HEK293T (cell line): ENCODE measurements around the gene COLEC12.

Experiments
- CTCF ChIA-PET: fragments of 350-600 bp; formaldehyde crosslinking; extraction: SDS; loops from one replicate; lab custom pipeline; 2021; ENCODE audit warnings: antibody characterized with exemption, inconsistent platforms; lab: Yijun Ruan, JAX
- POLR2A ChIA-PET: fragments of 350-600 bp; formaldehyde crosslinking; extraction: SDS; loops from one replicate; lab custom pipeline; 2020; ENCODE audit warnings: antibody characterized with exemption, inconsistent platforms; lab: Yijun Ruan, JAX
- DNase-seq: peaks from one replicate; pipeline ENCODE4 v3.0.0; 2012; ENCODE audit warnings: mixed read lengths; ENCODE audit errors: extremely low spot score
- ARNT ChIP-seq: fragments of 450-650 bp; IDR thresholded peaks from 2 replicates; pipeline ENCODE4 v1.6.1; 2017; ENCODE audit warnings: mild to moderate bottlenecking
- BHLHE40 ChIP-seq: fragments of 450-650 bp; IDR thresholded peaks from 2 replicates; pipeline ENCODE4 v1.6.1; 2016; ENCODE audit warnings: mild to moderate bottlenecking, moderate library complexity, borderline replicate concordance
- CTBP1 ChIP-seq: fragments of 450-650 bp; IDR thresholded peaks from 2 replicates; pipeline ENCODE4 v1.6.1; 2016; ENCODE audit warnings: borderline replicate concordance
- ELF4 ChIP-seq: fragments of 450-650 bp; IDR thresholded peaks from 2 replicates; pipeline ENCODE4 v1.6.1; 2017; ENCODE audit warnings: antibody characterized with exemption
- FOXA1 ChIP-seq: fragments of 450-650 bp; IDR thresholded peaks from 2 replicates; pipeline ENCODE4 v1.6.1; 2016; ENCODE audit warnings: mild to moderate bottlenecking
- FOXK2 ChIP-seq: fragments of 450-650 bp; IDR thresholded peaks from 2 replicates; pipeline ENCODE4 v1.6.1; 2016; ENCODE audit warnings: mild to moderate bottlenecking
- FOXM1 ChIP-seq: fragments of 450-650 bp; IDR thresholded peaks from 2 replicates; pipeline ENCODE4 v1.6.1; 2017; ENCODE audit warnings: mild to moderate bottlenecking, borderline replicate concordance
- HDGF ChIP-seq: fragments of 450-650 bp; IDR thresholded peaks from 2 replicates; pipeline ENCODE4 v1.6.1; 2017; ENCODE audit warnings: antibody characterized with exemption, borderline replicate concordance
- L3MBTL2 ChIP-seq: fragments of 450-650 bp; conservative IDR thresholded peaks from 2 replicates; pipeline ENCODE4 v1.6.1; 2016; ENCODE audit warnings: mild to moderate bottlenecking
- LEF1 ChIP-seq: fragments of 450-650 bp; IDR thresholded peaks from 2 replicates; pipeline ENCODE4 v1.6.1; 2017; ENCODE audit warnings: mild to moderate bottlenecking, borderline replicate concordance
- NFRKB ChIP-seq: fragments of 450-650 bp; IDR thresholded peaks from 2 replicates; pipeline ENCODE4 v1.6.1; 2016; ENCODE audit warnings: mild to moderate bottlenecking, moderate library complexity
- SP1 ChIP-seq: fragments of 450-650 bp; IDR thresholded peaks from 2 replicates; pipeline ENCODE4 v1.6.1; 2017
- SUZ12 ChIP-seq: fragments of 450-650 bp; IDR thresholded peaks from 2 replicates; pipeline ENCODE4 v1.6.1; 2016; ENCODE audit warnings: mild to moderate bottlenecking
- TARDBP ChIP-seq: fragments of 450-650 bp; IDR thresholded peaks from 2 replicates; pipeline ENCODE4 v1.6.1; 2016
- ZNF384 ChIP-seq: fragments of 450-650 bp; IDR thresholded peaks from 2 replicates; pipeline ENCODE4 v1.6.1; 2016
- TF ChIP-seq, protein P1 (sequence below): fragments of 450-650 bp; IDR thresholded peaks from 2 replicates; pipeline ENCODE4 v1.6.1; 2016

The COLEC12 gene

DNA sequence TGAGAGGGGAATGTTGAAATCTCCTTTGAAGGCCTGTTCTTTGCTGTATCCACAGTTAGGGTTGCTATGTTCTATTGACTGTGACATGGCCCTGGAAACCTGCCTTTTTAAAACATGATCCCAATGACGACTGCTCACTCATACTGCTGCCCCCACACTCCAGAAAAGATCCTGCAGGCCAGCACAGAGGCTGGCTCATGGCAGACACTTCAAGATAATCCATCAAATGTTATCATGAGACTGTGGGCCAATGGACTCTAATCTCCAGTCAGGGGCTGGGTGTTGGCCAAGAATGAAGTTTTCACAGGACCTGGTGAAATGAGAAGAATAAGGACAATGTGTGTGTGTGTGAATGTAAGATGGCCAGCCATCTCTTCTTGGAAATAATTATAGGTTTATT lies 173.7 kb downstream of the COLEC12 start:
- TF ChIP-seq FOXM1: no peak
- TF ChIP-seq, protein P1, sequence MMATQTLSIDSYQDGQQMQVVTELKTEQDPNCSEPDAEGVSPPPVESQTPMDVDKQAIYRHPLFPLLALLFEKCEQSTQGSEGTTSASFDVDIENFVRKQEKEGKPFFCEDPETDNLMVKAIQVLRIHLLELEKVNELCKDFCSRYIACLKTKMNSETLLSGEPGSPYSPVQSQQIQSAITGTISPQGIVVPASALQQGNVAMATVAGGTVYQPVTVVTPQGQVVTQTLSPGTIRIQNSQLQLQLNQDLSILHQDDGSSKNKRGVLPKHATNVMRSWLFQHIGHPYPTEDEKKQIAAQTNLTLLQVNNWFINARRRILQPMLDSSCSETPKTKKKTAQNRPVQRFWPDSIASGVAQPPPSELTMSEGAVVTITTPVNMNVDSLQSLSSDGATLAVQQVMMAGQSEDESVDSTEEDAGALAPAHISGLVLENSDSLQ: no peak
- TF ChIP-seq SUZ12: no peak
- TF ChIP-seq L3MBTL2: no peak
- TF ChIP-seq NFRKB: no peak
- TF ChIP-seq BHLHE40: no peak
- no peak for TF ChIP-seq ELF4
- TF ChIP-seq LEF1: no peak
- TF ChIP-seq HDGF: no peak
- TF ChIP-seq FOXA1: no peak
- TF ChIP-seq ARNT: no peak
- TF ChIP-seq CTBP1: no peak
- no peak for TF ChIP-seq SP1
- no peak for TF ChIP-seq TARDBP
- TF ChIP-seq FOXK2: no peak
- no peak for TF ChIP-seq ZNF384
- no peak for DNase-seq
- ChIA-PET CTCF (no interaction called here), POLR2A (no interaction called here)

DNA sequence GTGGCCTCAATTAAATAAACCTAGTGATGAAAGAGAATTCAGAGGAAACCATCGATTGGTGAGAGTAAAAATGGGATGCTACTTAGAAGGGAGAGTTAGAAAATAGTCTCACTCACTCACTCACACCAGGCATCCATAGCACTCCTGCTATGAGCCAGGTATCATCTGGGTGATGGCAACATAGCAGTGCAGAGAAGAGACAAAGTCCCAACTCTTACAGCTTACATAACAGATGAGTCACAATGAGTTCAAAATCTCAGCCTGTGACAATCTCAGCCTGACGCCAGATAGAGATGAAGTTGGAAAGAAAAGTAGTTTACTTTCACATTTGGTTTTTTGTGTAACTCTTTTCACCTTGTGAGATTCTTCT lies 177.3 kb downstream of the COLEC12 start:
- no peak for TF ChIP-seq FOXK2
- TF ChIP-seq ELF4: no peak
- no peak for TF ChIP-seq LEF1
- no peak for TF ChIP-seq SUZ12
- TF ChIP-seq BHLHE40: no peak
- no peak for TF ChIP-seq L3MBTL2
- TF ChIP-seq, protein P1: no peak
- TF ChIP-seq FOXM1: no peak
- no peak for TF ChIP-seq ZNF384
- TF ChIP-seq HDGF: no peak
- TF ChIP-seq FOXA1: no peak
- TF ChIP-seq TARDBP: no peak
- TF ChIP-seq SP1: no peak
- no peak for TF ChIP-seq ARNT
- no peak for TF ChIP-seq CTBP1
- no peak for TF ChIP-seq NFRKB
- CTCF ChIA-PET: no interaction called here
- DNase-seq: no peak
- POLR2A ChIA-PET: no interaction called here

DNA sequence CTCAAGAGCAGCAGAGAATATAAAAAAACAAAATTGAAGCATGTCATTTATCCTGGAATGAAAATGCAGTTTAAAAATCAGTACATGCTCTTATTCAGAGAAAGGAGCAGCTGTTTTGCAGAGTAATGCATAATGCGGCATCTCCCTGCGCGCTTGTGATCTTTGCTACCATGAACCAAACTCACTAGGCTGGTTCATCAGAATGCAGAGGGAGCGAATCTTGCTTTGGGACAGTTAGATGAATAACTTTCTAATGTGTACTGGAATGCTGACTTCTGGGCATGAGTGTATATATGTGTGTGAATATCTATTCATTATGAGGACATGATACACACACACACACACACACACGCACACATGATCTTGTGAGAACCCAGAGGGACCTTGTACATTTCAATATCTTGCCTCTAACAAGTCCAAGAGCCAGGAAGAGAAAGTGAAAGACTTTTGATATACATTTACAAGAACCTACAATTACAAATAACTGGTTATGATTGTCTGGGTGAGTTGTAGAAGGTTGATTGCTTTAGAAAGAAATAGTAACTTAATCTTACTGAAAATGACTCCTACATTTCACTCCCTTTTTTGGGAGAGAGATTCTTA lies 178.5 kb downstream of the COLEC12 start:
- TF ChIP-seq HDGF: no peak
- TF ChIP-seq SUZ12: no peak
- no peak for TF ChIP-seq ARNT
- no peak for TF ChIP-seq ELF4
- no peak for TF ChIP-seq FOXM1
- no peak for TF ChIP-seq BHLHE40
- no peak for TF ChIP-seq CTBP1
- no peak for TF ChIP-seq L3MBTL2
- no peak for TF ChIP-seq TARDBP
- TF ChIP-seq, protein P1: no peak
- no peak for TF ChIP-seq FOXA1
- DNase-seq: no peak
- ChIA-PET POLR2A (no interaction called here), CTCF (no interaction called here)

DNA sequence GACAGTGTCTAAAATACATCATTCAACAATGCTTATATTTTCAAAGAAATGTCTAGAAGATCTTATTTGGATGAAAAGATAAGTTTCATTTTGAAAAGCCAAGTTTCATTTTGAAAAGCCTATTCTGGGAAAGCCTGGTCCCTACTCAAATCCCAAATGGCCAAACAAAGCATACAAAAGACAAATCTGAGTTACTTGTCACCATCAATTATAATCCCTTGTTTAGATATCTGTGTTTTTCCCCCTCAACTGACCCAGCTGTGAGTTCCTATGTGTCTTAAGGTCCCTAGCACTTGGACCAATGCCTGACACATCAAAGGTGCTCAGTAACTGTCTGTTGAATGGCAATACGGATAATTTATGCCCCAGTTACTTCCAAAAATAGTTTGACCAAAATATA lies 180.3 kb downstream of the COLEC12 start:
- TF ChIP-seq SP1 (no peak), FOXM1 (no peak), ELF4 (no peak), BHLHE40 (no peak), CTBP1 (no peak)
- DNase-seq: no peak
- ChIA-PET POLR2A (no interaction called here), CTCF (no interaction called here)

DNA sequence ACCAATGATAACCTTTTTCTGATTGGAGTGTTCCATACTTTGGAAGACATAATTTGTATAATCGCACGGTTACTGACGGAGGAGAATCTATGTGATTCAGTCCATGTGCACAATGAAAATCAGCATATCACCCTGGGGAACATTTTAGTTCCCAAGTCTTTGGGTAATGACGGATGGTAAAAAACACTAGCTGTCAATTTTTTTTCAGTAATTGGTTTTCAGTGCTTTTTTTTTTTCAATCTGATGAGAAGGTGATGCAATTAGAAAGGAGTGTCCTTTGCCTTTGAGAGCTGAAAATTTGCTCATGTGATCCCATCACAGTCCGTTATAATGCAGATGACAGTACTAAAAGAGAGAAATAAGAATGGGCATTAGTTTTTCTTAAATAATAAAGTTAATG lies 180.8 kb downstream of the COLEC12 start:
- no peak for TF ChIP-seq SP1
- no peak for TF ChIP-seq FOXA1
- TF ChIP-seq FOXK2: no peak
- no peak for TF ChIP-seq LEF1
- no peak for TF ChIP-seq ELF4
- TF ChIP-seq, protein P1: no peak
- DNase-seq: no peak
- CTCF ChIA-PET: no interaction called here
- POLR2A ChIA-PET: no interaction called here

DNA sequence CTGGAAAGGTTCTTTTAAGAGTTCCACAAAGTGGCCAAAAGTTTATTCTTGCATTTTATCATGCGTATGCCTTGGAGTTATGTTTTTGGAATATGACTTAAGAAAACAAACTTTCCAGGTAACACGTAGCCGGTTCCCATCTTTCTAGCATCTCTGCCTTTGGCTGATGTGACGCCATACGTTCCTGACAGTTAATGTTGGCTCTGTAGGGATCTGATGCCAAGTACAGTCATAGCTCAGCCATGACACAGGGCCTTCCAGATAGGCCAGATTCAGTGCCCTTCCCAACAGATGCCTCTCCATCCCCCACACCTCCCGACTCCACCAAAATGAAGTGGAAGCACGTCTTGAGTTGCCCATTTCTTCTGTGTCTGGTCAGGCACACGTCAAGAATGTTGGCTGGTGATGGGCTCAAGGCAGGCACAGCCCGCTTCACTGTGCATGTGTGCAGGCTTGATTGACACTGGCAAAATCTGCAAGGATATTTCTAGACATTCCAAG lies 181.7 kb downstream of the COLEC12 start:
- ChIA-PET POLR2A (no interaction called here), CTCF (no interaction called here)
- TF ChIP-seq HDGF: no peak
- TF ChIP-seq BHLHE40: no peak
- TF ChIP-seq, protein P1: no peak
- no peak for TF ChIP-seq SP1
- TF ChIP-seq ARNT: no peak
- TF ChIP-seq CTBP1: no peak
- no peak for TF ChIP-seq SUZ12
- TF ChIP-seq TARDBP: no peak
- no peak for TF ChIP-seq FOXA1
- no peak for TF ChIP-seq ELF4
- no peak for TF ChIP-seq FOXM1
- TF ChIP-seq FOXK2: no peak
- DNase-seq: no peak
